SU-DHL-6 (cell line): ENCODE results near the gene MAPKAPK5.
"Not testable (repeated sequence)": the region's sequence is repeated elsewhere in the genome, so short reads cannot be mapped to it uniquely, and the experiment has no call there.

Experiments
- H2AFZ ChIP-seq: fragments of 200-600 bp; sonication (generic); 2 replicates; pipeline ENCODE4 v1.6.1; 2014; ENCODE audit warnings: low read depth, mild to moderate bottlenecking, moderate library complexity, mixed read lengths, antibody characterized with exemption, low read length; ENCODE audit not compliant: severe bottlenecking
- H3F3A ChIP-seq: fragments of 200-600 bp; shearing (Covaris generic); 2 replicates; pipeline ENCODE4 v1.6.0; 2016; ENCODE audit warnings: antibody characterized with exemption, mild to moderate bottlenecking; ENCODE audit not compliant: insufficient read depth
- H3K27ac ChIP-seq: fragments of 200-600 bp; sonication (generic); 2 replicates; pipeline ENCODE4 v1.5.1; 2016; ENCODE audit warnings: low read depth, mild to moderate bottlenecking, low read length, moderate library complexity, mixed read lengths
- H3K27me3 ChIP-seq: fragments of 200-600 bp; sonication (generic), shearing (Covaris generic); 2 replicates; pipeline ENCODE4 v1.6.0; 2014; ENCODE audit warnings: mild to moderate bottlenecking, low read length
- H3K36me3 ChIP-seq: fragments of 200-600 bp; sonication (generic); 2 replicates; pipeline ENCODE4 v1.6.1; 2014; ENCODE audit warnings: mild to moderate bottlenecking, low read length, mixed read lengths
- H3K4me2 ChIP-seq: fragments of 300-600, 200-600 bp; shearing (Covaris generic), sonication (generic); 2 replicates; pipeline ENCODE4 v1.6.0; 2014; ENCODE audit warnings: low read length, low read depth, mild to moderate bottlenecking; ENCODE audit not compliant: poor library complexity, severe bottlenecking
- H3K4me3 ChIP-seq: fragments of 200-600 bp; sonication (generic); 2 replicates; pipeline ENCODE4 v1.5.1; 2014; ENCODE audit warnings: antibody characterized with exemption, low read length, mild to moderate bottlenecking, mixed read lengths; ENCODE audit not compliant: insufficient read depth, poor library complexity, severe bottlenecking
- H3K79me2 ChIP-seq: fragments of 200-600 bp; sonication (generic); 2 replicates; pipeline ENCODE4 v1.6.1; 2014; ENCODE audit warnings: mild to moderate bottlenecking, low read length, moderate library complexity; ENCODE audit not compliant: insufficient read depth
- H3K9ac ChIP-seq: fragments of 200-600 bp; sonication (generic); 2 replicates; pipeline ENCODE4 v1.7.0; 2014; ENCODE audit warnings: mild to moderate bottlenecking, low read length
- H3K9me2 ChIP-seq: fragments of 200-600 bp; sonication (generic); replicated peaks from 2 replicates; pipeline ENCODE4 v1.6.1; 2014; ENCODE audit warnings: low read length; ENCODE audit not compliant: insufficient read depth
- H3K9me3 ChIP-seq: fragments of 200-600 bp; sonication (generic); 2 replicates; pipeline ENCODE4 v1.6.1; 2014; ENCODE audit warnings: low read length, mixed read lengths; ENCODE audit not compliant: insufficient read depth
- H4K20me1 ChIP-seq: fragments of 200-600 bp; sonication (generic); 2 replicates; pipeline ENCODE4 v1.6.1; 2014; ENCODE audit warnings: low read depth, mild to moderate bottlenecking, antibody characterized with exemption, low read length, moderate library complexity, mixed read lengths
- EZH2phosphoT487 ChIP-seq: fragments of 200-600 bp; sonication (generic), shearing (Covaris generic); conservative IDR thresholded peaks from 2 replicates; pipeline ENCODE4 v1.6.1; 2018; ENCODE audit warnings: mild to moderate bottlenecking, antibody characterized with exemption, low read length, moderate library complexity, mixed read lengths
- TF ChIP-seq, protein P1 (sequence below): fragments of 200-600 bp; sonication (generic); IDR thresholded peaks from one replicate; pipeline ENCODE4 v1.5.1; 2017; ENCODE audit warnings: antibody characterized with exemption, mild to moderate bottlenecking, low read length, moderate library complexity; ENCODE audit not compliant: insufficient read depth, poor library complexity, severe bottlenecking

Gene MAPKAPK5

DNA sequence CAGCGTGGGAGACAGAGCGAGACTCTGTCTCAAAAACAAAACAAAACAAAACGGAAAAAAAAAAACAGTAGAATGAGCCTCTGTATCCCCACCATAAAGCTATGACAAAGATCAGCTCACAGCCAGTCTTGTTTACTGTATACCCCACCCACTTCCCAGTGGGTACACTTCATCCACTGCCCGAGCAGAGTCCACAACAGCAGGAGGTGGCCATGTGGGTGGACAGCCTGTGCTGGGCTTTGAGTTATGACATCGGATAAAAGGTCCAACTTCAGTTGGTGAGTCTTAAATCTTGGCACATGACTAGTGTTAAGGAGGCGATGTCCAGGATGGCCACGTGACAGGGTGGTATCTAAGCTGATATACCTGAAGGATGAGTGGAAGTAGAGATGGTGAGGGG, 34.8 kb upstream of the MAPKAPK5 start:
- Histone ChIP-seq H3K9ac (no peak overlapping the region), H3K36me3 (no peaks in the 10 kb centered on the region)

DNA sequence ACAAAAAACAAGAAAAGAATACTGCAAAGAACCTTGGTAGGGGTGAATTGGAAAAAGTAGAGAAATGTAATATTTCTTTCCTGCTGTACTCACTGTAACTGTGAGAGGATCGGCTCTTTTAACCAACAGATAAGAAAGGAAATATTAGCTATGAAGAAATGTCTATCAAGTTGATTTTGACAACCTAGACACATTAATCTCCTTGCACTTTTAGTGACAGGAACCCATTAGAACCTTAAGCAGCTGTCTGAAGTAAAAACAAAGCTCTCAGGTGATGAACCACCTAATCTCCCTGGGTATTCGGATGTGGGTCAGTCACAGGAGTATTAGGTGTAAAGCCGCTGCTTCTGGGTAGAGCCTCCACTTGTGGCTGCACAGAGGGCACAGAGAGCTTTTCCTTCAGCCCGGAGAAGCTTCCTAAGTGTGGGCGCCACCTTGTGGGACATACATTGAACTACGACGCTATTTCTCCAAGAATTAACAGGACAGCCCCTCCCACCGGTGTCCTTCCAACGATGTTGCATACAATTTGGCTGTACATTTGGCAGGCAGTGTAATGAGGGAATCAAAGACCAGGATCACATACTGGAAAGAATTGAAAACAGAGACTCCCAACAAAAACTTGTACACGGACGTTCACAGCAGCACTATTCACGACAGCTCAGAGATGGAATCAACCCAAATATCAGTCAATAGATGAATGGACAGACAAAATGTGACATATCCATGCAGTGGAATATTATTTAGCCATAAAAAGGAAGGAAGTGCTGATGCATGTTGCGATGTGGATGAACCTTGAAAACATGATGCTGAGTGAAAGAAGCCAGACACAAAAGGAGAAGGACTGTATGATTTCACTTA, 28.9 kb upstream of the MAPKAPK5 start:
- H3K9ac ChIP-seq: no peak overlapping the region
- H3K4me2 ChIP-seq: no peak overlapping the region
- H3K9me3 ChIP-seq: no peaks in the 10 kb centered on the region
- H3F3A ChIP-seq: no peaks in the 10 kb centered on the region
- peak overlapping the region; percentile 75 for H2AFZ ChIP-seq
- H3K27ac ChIP-seq: no peak overlapping the region
- H3K79me2 ChIP-seq: no peaks in the 10 kb centered on the region
- TF ChIP-seq, protein P1, sequence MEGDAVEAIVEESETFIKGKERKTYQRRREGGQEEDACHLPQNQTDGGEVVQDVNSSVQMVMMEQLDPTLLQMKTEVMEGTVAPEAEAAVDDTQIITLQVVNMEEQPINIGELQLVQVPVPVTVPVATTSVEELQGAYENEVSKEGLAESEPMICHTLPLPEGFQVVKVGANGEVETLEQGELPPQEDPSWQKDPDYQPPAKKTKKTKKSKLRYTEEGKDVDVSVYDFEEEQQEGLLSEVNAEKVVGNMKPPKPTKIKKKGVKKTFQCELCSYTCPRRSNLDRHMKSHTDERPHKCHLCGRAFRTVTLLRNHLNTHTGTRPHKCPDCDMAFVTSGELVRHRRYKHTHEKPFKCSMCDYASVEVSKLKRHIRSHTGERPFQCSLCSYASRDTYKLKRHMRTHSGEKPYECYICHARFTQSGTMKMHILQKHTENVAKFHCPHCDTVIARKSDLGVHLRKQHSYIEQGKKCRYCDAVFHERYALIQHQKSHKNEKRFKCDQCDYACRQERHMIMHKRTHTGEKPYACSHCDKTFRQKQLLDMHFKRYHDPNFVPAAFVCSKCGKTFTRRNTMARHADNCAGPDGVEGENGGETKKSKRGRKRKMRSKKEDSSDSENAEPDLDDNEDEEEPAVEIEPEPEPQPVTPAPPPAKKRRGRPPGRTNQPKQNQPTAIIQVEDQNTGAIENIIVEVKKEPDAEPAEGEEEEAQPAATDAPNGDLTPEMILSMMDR: peak; percentile 73
- TF ChIP-seq EZH2phosphoT487: no peak
- H3K27me3 ChIP-seq: no peaks in the 10 kb centered on the region
- H4K20me1 ChIP-seq: no peaks in the 10 kb centered on the region
- H3K9me2 ChIP-seq: no peaks in the 10 kb centered on the region
- H3K36me3 ChIP-seq: no peaks in the 10 kb centered on the region
- H3K4me3 ChIP-seq: no peak overlapping the region

More for the DNA sequence above, 34.8 kb upstream of the MAPKAPK5 start:
- no peaks in the 10 kb centered on the region for H3F3A ChIP-seq
- H3K27me3 ChIP-seq: no peaks in the 10 kb centered on the region
- no peak overlapping the region for H3K27ac ChIP-seq
- no peak overlapping the region for H3K4me2 ChIP-seq
- no peak overlapping the region for H2AFZ ChIP-seq
- no peaks in the 10 kb centered on the region for H4K20me1 ChIP-seq
- TF ChIP-seq EZH2phosphoT487: no peak
- TF ChIP-seq, protein P1: no peak
- no peaks in the 10 kb centered on the region for H3K9me2 ChIP-seq
- no peaks in the 10 kb centered on the region for H3K9me3 ChIP-seq
- H3K4me3 ChIP-seq: no peak overlapping the region
- H3K79me2 ChIP-seq: no peaks in the 10 kb centered on the region

DNA sequence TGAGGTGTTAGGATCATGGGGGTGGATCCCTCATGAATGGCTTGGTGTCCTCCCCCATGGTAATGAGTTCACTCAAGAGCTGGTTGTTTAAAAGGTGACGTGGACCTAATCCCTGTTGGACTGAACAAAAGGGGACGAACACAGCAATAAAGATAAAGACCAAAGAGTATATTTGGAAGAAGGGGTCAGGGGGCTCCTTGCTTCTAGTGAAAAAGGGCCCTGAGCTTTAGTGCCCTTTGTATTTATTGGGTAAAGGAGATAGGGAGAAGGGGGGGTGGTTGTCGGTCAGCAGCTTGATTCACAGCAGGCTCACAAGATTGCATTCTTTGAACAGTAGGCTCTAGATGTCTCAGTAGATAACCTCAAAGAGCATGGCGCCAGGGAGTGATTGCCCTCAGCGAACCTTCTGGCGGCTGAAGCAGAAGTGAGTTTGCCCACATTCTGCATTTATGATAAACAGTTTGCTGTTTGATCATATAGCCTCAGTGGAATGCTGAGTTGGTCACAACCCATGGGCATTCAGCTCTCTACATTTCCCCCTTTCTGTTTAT, 25.9 kb upstream of the MAPKAPK5 start:
- Histone ChIP-seq H3K4me3 (no peak overlapping the region), H2AFZ (no peak overlapping the region), H3K9me3 (no peaks in the 10 kb centered on the region), H4K20me1 (no peaks in the 10 kb centered on the region), H3K27me3 (no peaks in the 10 kb centered on the region), H3K9ac (no peak overlapping the region), H3K4me2 (no peak overlapping the region), H3K9me2 (no peaks in the 10 kb centered on the region), H3F3A (no peaks in the 10 kb centered on the region), H3K36me3 (no peaks in the 10 kb centered on the region), H3K79me2 (no peaks in the 10 kb centered on the region), H3K27ac (no peak overlapping the region)
- TF ChIP-seq EZH2phosphoT487: no peak
- TF ChIP-seq, protein P1: no peak

DNA sequence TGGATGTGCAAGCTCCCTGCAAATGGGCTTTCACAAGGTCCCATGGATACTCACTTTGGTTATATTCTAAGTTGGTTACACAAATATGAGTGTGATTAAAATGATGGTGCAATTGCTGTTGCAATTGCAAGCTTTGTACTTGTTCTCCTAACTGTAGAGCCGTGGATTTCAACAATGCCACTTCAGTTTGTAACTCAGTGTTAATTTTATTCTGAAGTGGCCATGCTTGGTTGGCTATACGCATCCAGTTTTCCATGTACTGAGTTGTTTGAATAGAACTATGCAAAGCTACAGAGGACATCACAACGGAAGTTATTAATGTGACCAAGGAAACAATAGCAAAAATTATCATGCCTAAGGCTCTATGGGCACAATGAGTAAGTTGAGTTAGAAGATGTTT, 25.1 kb upstream of the MAPKAPK5 start:
- H3K4me3 ChIP-seq, H3K4me2 ChIP-seq, H2AFZ ChIP-seq, H3K9me2 ChIP-seq, H3K79me2 ChIP-seq, H4K20me1 ChIP-seq, H3K27ac ChIP-seq, H3K9me3 ChIP-seq, H3K9ac ChIP-seq, H3K36me3 ChIP-seq, H3F3A ChIP-seq, H3K27me3 ChIP-seq: not testable (repeated sequence)
